ENCODE data around the gene ZC2HC1B. TPM values are rescaled to one million over a fixed set of nuclear protein-coding genes. Genes with fewer than 3 reads are reported as not detected.

The ZC2HC1B gene
- total and polyA plus RNA-seq, 2 experiments from 2014 or later: not detected

- Histone ChIP-seq H3K4me2 (no peak overlapping the region), H3K4me3 (no peak overlapping the region), H4K20me1 (ENCODE audit: insufficient read depth, poor library complexity, severe bottlenecking) (no peaks in the 10 kb centered on the region), H3K36me3 (replicated peaks; ENCODE audit: insufficient read depth, low read depth) (no peaks in the 10 kb centered on the region), H3K9me3 (ENCODE audit: low read depth) (no peaks in the 10 kb centered on the region), H3K9me2 (replicated peaks; ENCODE audit: insufficient read depth) (no peaks in the 10 kb centered on the region), H3K27ac (peak overlapping the region; percentile 7), H2AFZ (no peak overlapping the region), H3K27me3 (peaks cover 13% of the 10 kb centered on the region), H3K79me2 (no peaks in the 10 kb centered on the region), H3K4me1 (ENCODE audit: insufficient read depth) (peaks cover 31% of the 10 kb centered on the region)
- WGBS (ENCODE audit: low lambda C conversion rate, missing lambda C conversion rate): 25% methylated on average over 4 of the region's 4 CpGs
- DNase-seq (ENCODE audit: low spot score): no peak
- TF ChIP-seq EZH2phosphoT487 (IDR thresholded peaks at IDR 0.05; ENCODE audit: low read depth, severe bottlenecking, unreplicated experiment) (no peak), EZH2 (IDR thresholded peaks at IDR 0.05; ENCODE audit: borderline replicate concordance) (no peak)
Observed at GRCh38 chr6:143959927-143960326, 95.7 kb downstream of the ZC2HC1B start.

GRCh38 chr6:143961066-143961465 lies 96.8 kb downstream of the ZC2HC1B start:
- WGBS (ENCODE audit: low lambda C conversion rate, missing lambda C conversion rate): 71% methylated on average over 3 of the region's 3 CpGs
- H3K4me2 ChIP-seq: no peak overlapping the region
- TF ChIP-seq EZH2 (IDR thresholded peaks at IDR 0.05; ENCODE audit: borderline replicate concordance) (no peak), EZH2phosphoT487 (IDR thresholded peaks at IDR 0.05; ENCODE audit: low read depth, severe bottlenecking, unreplicated experiment) (no peak), CTCF (IDR thresholded peaks at IDR 0.05; ENCODE audit: poor library complexity) (no peak)
- H4K20me1 ChIP-seq (ENCODE audit: insufficient read depth, poor library complexity, severe bottlenecking): no peaks in the 10 kb centered on the region
- H3K27ac ChIP-seq: peak overlapping the region; percentile 29
- H3K9me3 ChIP-seq (ENCODE audit: low read depth): no peaks in the 10 kb centered on the region
- no peak for DNase-seq (ENCODE audit: low spot score)
- peaks cover 13% of the 10 kb centered on the region for H3K27me3 ChIP-seq
- no peaks in the 10 kb centered on the region for H3K9me2 ChIP-seq (replicated peaks; ENCODE audit: insufficient read depth)
- H3K36me3 ChIP-seq (replicated peaks; ENCODE audit: insufficient read depth, low read depth): no peaks in the 10 kb centered on the region
- no peak overlapping the region for H2AFZ ChIP-seq
- H3K79me2 ChIP-seq: no peaks in the 10 kb centered on the region
- H3K4me1 ChIP-seq (ENCODE audit: insufficient read depth): peaks cover 35% of the 10 kb centered on the region
- no peak overlapping the region for H3K4me3 ChIP-seq

GRCh38 chr6:143961886-143962878 lies 97.9 kb downstream of the ZC2HC1B start:
- 29% methylated on average over 12 of the region's 12 CpGs for WGBS (ENCODE audit: low lambda C conversion rate, missing lambda C conversion rate)
- Histone ChIP-seq H3K9me2 (replicated peaks; ENCODE audit: insufficient read depth) (no peaks in the 10 kb centered on the region), H3K27ac (peak overlapping the region; percentile 39), H3K27me3 (peaks cover 13% of the 10 kb centered on the region), H2AFZ (no peak overlapping the region), H4K20me1 (ENCODE audit: insufficient read depth, poor library complexity, severe bottlenecking) (no peaks in the 10 kb centered on the region), H3K4me1 (ENCODE audit: insufficient read depth) (peaks cover 35% of the 10 kb centered on the region), H3K9me3 (ENCODE audit: low read depth) (no peaks in the 10 kb centered on the region), H3K79me2 (no peaks in the 10 kb centered on the region), H3K4me2 (peak overlapping the region; percentile 32), H3K36me3 (replicated peaks; ENCODE audit: insufficient read depth, low read depth) (no peaks in the 10 kb centered on the region), H3K4me3 (no peak overlapping the region)
- TF ChIP-seq EZH2 (IDR thresholded peaks at IDR 0.05; ENCODE audit: borderline replicate concordance) (no peak), CTCF (IDR thresholded peaks at IDR 0.05; ENCODE audit: poor library complexity) (peak; percentile 47), EZH2phosphoT487 (IDR thresholded peaks at IDR 0.05; ENCODE audit: low read depth, severe bottlenecking, unreplicated experiment) (no peak)
- peak; percentile 52 for DNase-seq (ENCODE audit: low spot score)
